ENCODE data around the gene SIGLEC11.

- no peak for TF ChIP-seq POLR2A (IDR thresholded peaks at IDR 0.05; ENCODE audit: low read length)
- TF ChIP-seq GATA1 (IDR thresholded peaks at IDR 0.05; ENCODE audit: low read depth, low read length), result no peak
Observed at GRCh38 chr19:49986354-49986753, 25.4 kb upstream of the SIGLEC11 start.
